ENCODE measurements around the gene MTCP1.

The MTCP1 gene

DNA sequence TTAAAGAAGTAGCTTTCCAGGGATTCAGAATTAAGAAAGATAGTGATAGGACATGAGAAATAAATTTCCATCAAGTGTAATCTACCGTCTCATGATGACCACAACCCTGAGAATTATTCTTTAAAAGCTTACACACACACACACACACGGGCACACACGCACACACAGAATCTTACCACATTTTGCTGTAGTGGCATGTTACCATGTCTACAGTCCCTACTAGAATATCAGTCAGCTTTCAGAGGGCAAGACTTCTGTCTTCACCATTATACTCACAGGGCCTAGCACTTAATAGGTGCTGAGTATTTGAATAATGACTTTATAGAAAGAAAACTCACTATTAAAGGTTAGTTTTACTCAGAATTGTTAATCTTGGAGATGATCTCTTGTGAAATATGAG lies 15.4 kb downstream of the MTCP1 start:
- no peak overlapping the region for H3K4me3 ChIP-seq (ENCODE audit: low read depth, low read length)
- TF ChIP-seq, protein P1, sequence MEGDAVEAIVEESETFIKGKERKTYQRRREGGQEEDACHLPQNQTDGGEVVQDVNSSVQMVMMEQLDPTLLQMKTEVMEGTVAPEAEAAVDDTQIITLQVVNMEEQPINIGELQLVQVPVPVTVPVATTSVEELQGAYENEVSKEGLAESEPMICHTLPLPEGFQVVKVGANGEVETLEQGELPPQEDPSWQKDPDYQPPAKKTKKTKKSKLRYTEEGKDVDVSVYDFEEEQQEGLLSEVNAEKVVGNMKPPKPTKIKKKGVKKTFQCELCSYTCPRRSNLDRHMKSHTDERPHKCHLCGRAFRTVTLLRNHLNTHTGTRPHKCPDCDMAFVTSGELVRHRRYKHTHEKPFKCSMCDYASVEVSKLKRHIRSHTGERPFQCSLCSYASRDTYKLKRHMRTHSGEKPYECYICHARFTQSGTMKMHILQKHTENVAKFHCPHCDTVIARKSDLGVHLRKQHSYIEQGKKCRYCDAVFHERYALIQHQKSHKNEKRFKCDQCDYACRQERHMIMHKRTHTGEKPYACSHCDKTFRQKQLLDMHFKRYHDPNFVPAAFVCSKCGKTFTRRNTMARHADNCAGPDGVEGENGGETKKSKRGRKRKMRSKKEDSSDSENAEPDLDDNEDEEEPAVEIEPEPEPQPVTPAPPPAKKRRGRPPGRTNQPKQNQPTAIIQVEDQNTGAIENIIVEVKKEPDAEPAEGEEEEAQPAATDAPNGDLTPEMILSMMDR (IDR thresholded peaks at IDR 0.05; ENCODE audit: borderline replicate concordance, insufficient read depth, low read depth, low read length): no peak

DNA sequence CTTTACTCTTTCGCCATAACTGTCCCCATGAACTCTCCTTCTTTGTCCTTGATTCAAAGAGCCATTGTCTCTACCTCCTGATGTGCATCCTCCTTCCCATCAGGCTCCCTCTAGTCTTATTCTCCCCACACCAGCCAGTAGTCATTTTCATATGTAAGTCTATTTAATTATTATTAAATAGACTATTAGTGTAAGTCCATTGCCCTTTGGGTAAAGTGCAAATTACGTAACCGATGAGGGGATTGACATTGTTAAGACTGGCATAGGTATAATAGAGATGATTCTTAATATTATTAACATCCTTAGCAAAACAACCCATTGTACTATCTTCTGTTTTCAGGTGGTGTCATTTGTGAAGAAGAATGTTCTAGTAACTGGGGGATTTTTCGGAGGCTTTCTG lies 16.7 kb downstream of the MTCP1 start:
- H3K4me3 ChIP-seq (ENCODE audit: low read depth, low read length): no peak overlapping the region
- TF ChIP-seq, protein P1 (IDR thresholded peaks at IDR 0.05; ENCODE audit: borderline replicate concordance, insufficient read depth, low read depth, low read length): no peak

DNA sequence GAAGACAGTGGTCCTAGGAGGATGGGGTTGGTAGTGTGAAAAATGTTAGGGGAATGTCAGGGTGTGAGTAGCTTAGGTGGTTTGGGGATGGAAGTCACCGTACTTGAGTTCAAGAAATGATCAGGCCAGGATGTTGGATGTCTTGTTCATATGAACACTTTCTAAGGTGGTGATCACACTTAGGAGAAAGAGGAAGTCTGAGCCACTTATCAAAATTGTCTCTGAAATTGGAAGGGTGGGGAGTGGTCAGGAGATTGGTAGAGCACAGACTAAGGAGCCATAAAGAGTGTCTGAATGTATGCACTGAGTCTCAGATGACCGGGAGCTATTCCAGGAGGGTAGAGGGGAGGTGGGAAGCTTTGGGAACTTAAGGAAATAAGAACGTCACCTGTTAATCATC lies 17.3 kb downstream of the MTCP1 start:
- TF ChIP-seq, protein P1 (IDR thresholded peaks at IDR 0.05; ENCODE audit: borderline replicate concordance, insufficient read depth, low read depth, low read length): no peak
- no peak overlapping the region for H3K4me3 ChIP-seq (ENCODE audit: low read depth, low read length)

DNA sequence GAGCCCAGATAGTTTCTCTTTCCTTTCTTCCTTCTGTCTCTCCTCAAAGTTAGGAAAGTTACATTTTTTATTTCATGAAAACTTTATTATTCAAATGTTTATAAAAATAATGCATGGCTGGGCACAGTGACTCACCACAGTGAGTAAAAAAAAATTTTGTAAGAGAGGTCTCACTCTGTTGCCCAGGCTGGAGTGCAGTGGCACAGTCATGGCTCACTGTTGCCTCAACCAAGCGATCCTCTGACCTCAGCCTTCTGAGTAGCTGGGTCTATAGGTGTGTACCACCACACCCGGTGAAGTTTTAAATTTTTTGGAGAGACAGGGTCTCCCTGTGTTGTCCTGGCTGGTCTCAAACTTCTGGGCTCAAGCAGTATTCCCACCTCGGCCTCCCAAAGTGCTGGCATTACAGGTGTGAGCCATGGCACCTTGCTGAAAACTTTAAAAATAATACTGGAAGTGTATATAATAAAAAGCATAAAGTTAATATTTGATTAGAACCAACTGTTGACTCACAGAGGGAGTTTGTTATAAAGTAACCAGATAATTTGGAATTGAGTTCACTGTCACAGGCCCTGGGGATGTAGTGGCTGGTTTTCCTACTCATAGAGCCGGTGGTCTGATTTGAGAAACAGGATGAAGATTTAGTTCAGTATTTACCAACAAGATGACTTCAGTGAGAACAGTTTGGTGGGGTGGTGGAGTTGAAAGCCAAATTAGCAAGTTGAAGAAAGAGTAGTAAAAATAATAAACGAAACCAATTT lies 18.0 kb downstream of the MTCP1 start:
- H3K4me3 ChIP-seq (ENCODE audit: low read depth, low read length): no peak overlapping the region
- TF ChIP-seq, protein P1 (IDR thresholded peaks at IDR 0.05; ENCODE audit: borderline replicate concordance, insufficient read depth, low read depth, low read length): no peak

DNA sequence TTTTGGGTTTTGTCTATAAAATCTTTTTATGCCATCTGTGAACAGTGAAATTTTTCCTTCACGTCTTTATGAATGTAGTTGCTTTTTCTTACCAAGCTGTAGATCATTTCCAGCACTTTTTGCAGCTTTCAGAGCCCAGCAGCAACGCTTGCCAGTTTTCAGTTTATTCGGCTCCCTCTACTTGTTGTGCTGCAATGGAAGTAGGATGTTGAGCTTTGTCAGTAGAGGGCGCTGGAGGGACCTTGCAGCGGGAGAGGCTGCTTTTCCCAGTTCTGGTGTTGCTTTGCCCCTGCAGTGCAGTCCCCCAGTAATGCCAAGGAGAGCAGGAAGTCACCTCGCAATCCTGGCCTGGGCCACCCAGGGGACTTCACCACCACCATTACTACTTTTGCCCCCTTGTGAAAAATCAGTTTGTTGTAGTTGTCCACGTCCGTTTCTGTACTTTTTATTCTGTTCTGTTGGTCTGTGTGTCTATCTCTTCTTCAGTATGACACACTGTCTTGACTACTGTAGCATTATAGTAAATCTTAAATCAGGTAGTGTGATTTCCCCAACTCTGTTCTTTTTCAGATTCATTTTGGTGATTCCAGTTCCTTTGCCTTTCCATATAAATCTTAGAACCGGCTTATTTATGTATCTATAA lies 21.8 kb downstream of the MTCP1 start:
- no peak overlapping the region for H3K4me3 ChIP-seq (ENCODE audit: low read depth, low read length)
- TF ChIP-seq, protein P1 (IDR thresholded peaks at IDR 0.05; ENCODE audit: borderline replicate concordance, insufficient read depth, low read depth, low read length): peak; percentile 73

DNA sequence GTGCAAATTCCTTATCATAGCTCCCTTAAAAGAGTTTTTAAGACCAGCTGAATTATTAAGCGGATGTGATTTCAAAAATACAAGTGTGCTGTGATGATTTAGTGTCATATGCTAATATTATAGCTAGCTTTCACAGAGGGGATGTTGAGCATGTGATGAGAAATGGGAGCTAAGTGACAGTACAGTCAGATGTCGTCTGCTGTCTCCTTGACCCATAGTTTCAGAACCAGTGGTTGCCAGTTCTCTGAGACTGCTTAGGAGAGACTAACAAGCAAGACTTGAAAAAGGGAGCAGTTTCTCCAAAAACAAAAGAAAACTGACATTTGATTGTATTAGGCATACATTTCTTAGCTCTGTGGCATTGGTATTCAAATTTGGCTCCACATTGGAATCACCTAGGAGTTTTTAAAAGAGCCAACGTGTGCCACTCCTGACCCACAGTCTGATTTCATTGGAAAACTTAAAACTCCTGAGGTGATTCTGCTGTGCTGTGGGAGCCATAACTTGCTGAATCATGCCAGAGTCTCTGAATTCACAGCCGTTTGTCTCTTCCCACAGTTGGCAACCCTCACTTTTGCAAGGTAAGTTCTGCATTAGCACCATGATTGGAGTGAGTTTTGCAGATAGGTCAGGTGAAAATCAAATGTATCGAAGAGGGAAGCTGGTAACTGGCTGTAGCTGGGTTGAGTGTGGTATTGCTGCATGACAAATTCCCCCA lies 24.0 kb downstream of the MTCP1 start:
- no peak overlapping the region for H3K4me3 ChIP-seq (ENCODE audit: low read depth, low read length)
- TF ChIP-seq, protein P1 (IDR thresholded peaks at IDR 0.05; ENCODE audit: borderline replicate concordance, insufficient read depth, low read depth, low read length): no peak

All from GM12875 (cell line).